KMS-11 (cell line): ENCODE measurements around the gene GRID1.

Source experiments
- H2AFZ ChIP-seq: fragments of 200-600 bp; sonication (generic); 2 replicates; pipeline ENCODE4 v1.6.1; 2016; ENCODE audit warnings: antibody characterized with exemption, mixed run types, low read depth
- H3K27ac ChIP-seq: fragments of 200-600 bp; sonication (generic); 2 replicates; pipeline ENCODE4 v1.6.1; 2016; ENCODE audit warnings: mild to moderate bottlenecking, mixed run types
- H3K27me3 ChIP-seq: fragments of 200-600 bp; sonication (generic); 2 replicates; pipeline ENCODE4 v1.6.1; 2017; ENCODE audit warnings: mild to moderate bottlenecking, low read depth, mixed run types, moderate library complexity; ENCODE audit not compliant: insufficient read depth
- H3K36me3 ChIP-seq: fragments of 200-600 bp; sonication (generic); 2 replicates; pipeline ENCODE4 v1.6.1; 2017; ENCODE audit warnings: mild to moderate bottlenecking, mixed run types; ENCODE audit not compliant: insufficient read depth
- H3K4me1 ChIP-seq: fragments of 200-600 bp; sonication (generic); 2 replicates; pipeline ENCODE4 v1.6.1; 2016; ENCODE audit warnings: mild to moderate bottlenecking, low read depth, mixed run types; ENCODE audit not compliant: poor library complexity, severe bottlenecking
- H3K4me2 ChIP-seq: fragments of 200-600 bp; sonication (generic); 2 replicates; pipeline ENCODE4 v1.7.0; 2016; ENCODE audit warnings: mild to moderate bottlenecking, mixed run types
- H3K4me3 ChIP-seq: fragments of 200-600 bp; sonication (generic); IDR thresholded peaks from 2 replicates; pipeline ENCODE4 v1.6.1; 2017; ENCODE audit warnings: low read depth, low read length, mixed read lengths; ENCODE audit not compliant: insufficient read depth
- H3K79me2 ChIP-seq: fragments of 200-600 bp; sonication (generic); 2 replicates; pipeline ENCODE4 v1.6.1; 2016; ENCODE audit warnings: low read depth, mixed run types; ENCODE audit not compliant: insufficient read depth
- H3K9ac ChIP-seq: fragments of 200-600 bp; sonication (generic); 2 replicates; pipeline ENCODE4 v1.6.1; 2016; ENCODE audit warnings: mild to moderate bottlenecking, mixed run types
- H4K20me1 ChIP-seq: fragments of 200-600 bp; sonication (generic); 2 replicates; pipeline ENCODE4 v1.6.1; 2016; ENCODE audit warnings: mild to moderate bottlenecking, mixed run types; ENCODE audit not compliant: insufficient read depth
- CTCF ChIP-seq: fragments of 200-600 bp; sonication (generic); conservative IDR thresholded peaks from 2 replicates; pipeline ENCODE4 v1.6.1; 2017; ENCODE audit warnings: low read depth, mild to moderate bottlenecking, antibody characterized with exemption, low read length, moderate library complexity, mixed read lengths

The GRID1 gene

GRCh38 chr10:86044029-86044428, 322.6 kb downstream of the GRID1 start:
- H3K27ac ChIP-seq: no peak overlapping the region
- no peak for TF ChIP-seq CTCF
- H3K4me1 ChIP-seq: peaks cover 42% of the 10 kb centered on the region
- H3K36me3 ChIP-seq: no peaks in the 10 kb centered on the region
- H3K9ac ChIP-seq: no peak overlapping the region
- no peak overlapping the region for H3K4me2 ChIP-seq
- no peak overlapping the region for H2AFZ ChIP-seq
- H3K27me3 ChIP-seq: no peaks in the 10 kb centered on the region
- H3K79me2 ChIP-seq: no peaks in the 10 kb centered on the region
- no peaks in the 10 kb centered on the region for H4K20me1 ChIP-seq
- no peak overlapping the region for H3K4me3 ChIP-seq

GRCh38 chr10:86043236-86043635, 323.4 kb downstream of the GRID1 start:
- no peaks in the 10 kb centered on the region for H3K36me3 ChIP-seq
- no peak overlapping the region for H3K9ac ChIP-seq
- H3K4me2 ChIP-seq: no peak overlapping the region
- peaks cover 34% of the 10 kb centered on the region for H3K4me1 ChIP-seq
- H3K27me3 ChIP-seq: no peaks in the 10 kb centered on the region
- H3K27ac ChIP-seq: no peak overlapping the region
- no peak for TF ChIP-seq CTCF
- no peak overlapping the region for H2AFZ ChIP-seq
- no peak overlapping the region for H3K4me3 ChIP-seq
- H3K79me2 ChIP-seq: no peaks in the 10 kb centered on the region
- no peaks in the 10 kb centered on the region for H4K20me1 ChIP-seq

GRCh38 chr10:86042161-86042560, 324.4 kb downstream of the GRID1 start:
- H3K27me3 ChIP-seq: no peaks in the 10 kb centered on the region
- TF ChIP-seq CTCF: no peak
- H3K4me2 ChIP-seq: no peak overlapping the region
- H3K27ac ChIP-seq: no peak overlapping the region
- H3K4me3 ChIP-seq: no peak overlapping the region
- peaks cover 24% of the 10 kb centered on the region for H3K4me1 ChIP-seq
- H3K9ac ChIP-seq: no peak overlapping the region
- no peaks in the 10 kb centered on the region for H4K20me1 ChIP-seq
- no peaks in the 10 kb centered on the region for H3K36me3 ChIP-seq
- H3K79me2 ChIP-seq: no peaks in the 10 kb centered on the region
- H2AFZ ChIP-seq: no peak overlapping the region

- Histone ChIP-seq H4K20me1 (no peaks in the 10 kb centered on the region), H3K79me2 (no peaks in the 10 kb centered on the region), H3K36me3 (no peaks in the 10 kb centered on the region), H3K4me2 (no peak overlapping the region), H3K27ac (no peak overlapping the region), H3K4me1 (peaks cover 14% of the 10 kb centered on the region), H3K9ac (no peak overlapping the region), H3K4me3 (no peak overlapping the region), H2AFZ (no peak overlapping the region), H3K27me3 (no peaks in the 10 kb centered on the region)
- no peak for TF ChIP-seq CTCF
These were observed 325.5 kb downstream of the GRID1 start for GRCh38 chr10:86041116-86041515.

GRCh38 chr10:86038371-86038770, 328.2 kb downstream of the GRID1 start:
- Histone ChIP-seq H3K4me2 (no peak overlapping the region), H3K4me1 (peaks cover 6% of the 10 kb centered on the region), H2AFZ (no peak overlapping the region), H3K36me3 (no peaks in the 10 kb centered on the region), H3K9ac (no peak overlapping the region), H3K4me3 (no peak overlapping the region), H4K20me1 (no peaks in the 10 kb centered on the region), H3K27me3 (no peaks in the 10 kb centered on the region), H3K79me2 (no peaks in the 10 kb centered on the region), H3K27ac (no peak overlapping the region)
- no peak for TF ChIP-seq CTCF
